Liver (tissue), 9 donors: ENCODE results near the gene EHD2. TPM values are rescaled to one million over a fixed set of nuclear protein-coding genes. Genes with fewer than 3 reads are reported as not detected.
A peak's percentile ranks its signal among the peaks of the same experiment; 100 is the strongest.
"Not testable (repeated sequence)": the region's sequence is repeated elsewhere in the genome, so short reads cannot be mapped to it uniquely, and the experiment has no call there.

Source experiments
- DNase-seq: peaks from one replicate; pipeline ENCODE4 v3.0.0-alpha.2; 2017; ENCODE audit warnings: low spot score
- H3K27ac ChIP-seq, 2 donors: one replicate each; pipeline ENCODE4 v1.7.0; 2013; ENCODE audit warnings: inconsistent platforms in 2 of 2, low read length in 2 of 2, control low read depth in 1 of 2, low read depth in 1 of 2, mild to moderate bottlenecking in 1 of 2
- H3K27me3 ChIP-seq, 4 donors: one replicate each; pipeline versions ENCODE4 v1.6.1 to v1.7.0; 2013; ENCODE audit warnings: low read length in 3 of 4, inconsistent platforms in 1 of 4, mild to moderate bottlenecking in 1 of 4, moderate library complexity in 1 of 4; ENCODE audit not compliant: control insufficient read depth in 4 of 4, insufficient read depth in 4 of 4
- H3K36me3 ChIP-seq, 4 donors: one replicate each; pipeline versions ENCODE4 v1.6.1 to v1.7.0; 2013; ENCODE audit warnings: low read length in 3 of 4, mild to moderate bottlenecking in 3 of 4, low read depth in 1 of 4, moderate library complexity in 1 of 4; ENCODE audit not compliant: control insufficient read depth in 4 of 4, insufficient read depth in 3 of 4
- H3K4me1 ChIP-seq, 4 donors: one replicate each; pipeline versions ENCODE4 v1.6.1 to v1.7.0; 2013; ENCODE audit warnings: low read length in 3 of 4, mild to moderate bottlenecking in 3 of 4, moderate library complexity in 1 of 4; ENCODE audit not compliant: control insufficient read depth in 4 of 4, insufficient read depth in 4 of 4
- H3K4me3 ChIP-seq, 3 donors: one replicate each; pipeline versions ENCODE4 v1.6.1 to v1.7.0; 2013; ENCODE audit warnings: low read length in 3 of 3, control low read depth in 1 of 3, low read depth in 1 of 3, mild to moderate bottlenecking in 1 of 3
- H3K9ac ChIP-seq, 2 donors: one replicate each; pipeline ENCODE4 v1.7.0; 2013; ENCODE audit warnings: low read length in 2 of 2, mild to moderate bottlenecking in 2 of 2, moderate library complexity in 2 of 2, control low read depth in 1 of 2, low read depth in 1 of 2
- H3K9me3 ChIP-seq, 4 donors: one replicate each; pipeline versions ENCODE4 v1.6.1 to v1.7.0; 2013; ENCODE audit warnings: low read length in 3 of 4; ENCODE audit not compliant: control insufficient read depth in 4 of 4
- ATF3 ChIP-seq: IDR thresholded peaks from 2 replicates; pipeline ENCODE4 v1.6.1; 2016; ENCODE audit warnings: antibody characterized with exemption
- CTCF ChIP-seq: fragments of 150-350 bp; IDR thresholded peaks from 2 replicates; pipeline ENCODE4 v1.5.1; 2017; ENCODE audit warnings: improper control_type of control experiment, low read depth, low read length; ENCODE audit not compliant: missing input control
- EGR1 ChIP-seq, 2 donors: IDR thresholded peaks; 2 replicates each; pipeline ENCODE4 v1.6.1; 2016 to 2018; ENCODE audit warnings: antibody characterized with exemption in 2 of 2, low read depth in 2 of 2
- FOXA2 ChIP-seq: IDR thresholded peaks from 2 replicates; pipeline ENCODE4 v1.6.1; 2016; ENCODE audit warnings: antibody characterized with exemption
- GABPA ChIP-seq, 2 donors: IDR thresholded peaks in 1 of 2; conservative IDR thresholded peaks in 1 of 2; 2 replicates each; pipeline ENCODE4 v1.6.1; 2016; ENCODE audit warnings: antibody characterized with exemption in 2 of 2, mild to moderate bottlenecking in 1 of 2, moderate library complexity in 1 of 2
- HNF4A ChIP-seq, 2 donors: conservative IDR thresholded peaks; 2 replicates each; pipeline ENCODE4 v1.6.1; 2016; ENCODE audit warnings: antibody characterized with exemption in 2 of 2, mild to moderate bottlenecking in 2 of 2
- HNF4G ChIP-seq: IDR thresholded peaks from 2 replicates; pipeline ENCODE4 v1.6.1; 2016; ENCODE audit warnings: antibody characterized with exemption
- JUND ChIP-seq, 2 donors: IDR thresholded peaks; 2 replicates each; pipeline ENCODE4 v1.6.1; 2016; ENCODE audit warnings: antibody characterized with exemption in 2 of 2
- MAX ChIP-seq: IDR thresholded peaks from 2 replicates; pipeline ENCODE4 v1.6.1; 2016; ENCODE audit warnings: antibody characterized with exemption
- NR2F2 ChIP-seq: IDR thresholded peaks from 2 replicates; pipeline ENCODE4 v1.6.1; 2016; ENCODE audit warnings: antibody characterized with exemption
- RAD21 ChIP-seq, 2 donors: IDR thresholded peaks; 2 replicates each; pipeline ENCODE4 v1.6.1; 2016; ENCODE audit warnings: antibody characterized with exemption in 2 of 2, mild to moderate bottlenecking in 2 of 2
- REST ChIP-seq: IDR thresholded peaks from 2 replicates; pipeline ENCODE4 v1.6.1; 2016; ENCODE audit warnings: antibody characterized with exemption, mild to moderate bottlenecking
- RXRA ChIP-seq, 2 donors: IDR thresholded peaks; 2 replicates each; pipeline ENCODE4 v1.6.1; 2017 to 2018; ENCODE audit warnings: antibody characterized with exemption in 2 of 2, mild to moderate bottlenecking in 1 of 2
- SP1 ChIP-seq: IDR thresholded peaks from 2 replicates; pipeline ENCODE4 v1.6.1; 2018; ENCODE audit warnings: antibody characterized with exemption, mild to moderate bottlenecking
- TAF1 ChIP-seq: conservative IDR thresholded peaks from 2 replicates; pipeline ENCODE4 v1.6.1; 2016; ENCODE audit warnings: antibody characterized with exemption, mild to moderate bottlenecking
- YY1 ChIP-seq: IDR thresholded peaks from 2 replicates; pipeline ENCODE4 v1.6.1; 2016; ENCODE audit warnings: antibody characterized with exemption, mild to moderate bottlenecking
- ZBTB33 ChIP-seq: IDR thresholded peaks from 2 replicates; pipeline ENCODE4 v1.6.1; 2016; ENCODE audit warnings: antibody characterized with exemption
- WGBS: extraction: QIAGEN DNeasy Blood & Tissue Kit; methylation state at CpG from one replicate; pipeline ENCODE4 v1.1.7; 2013; 5-methylcytosine and 5-hydroxymethylcytosine counted together
- polyA plus RNA-seq, 2 donors: library from polyadenylated mRNA; stranded (reverse) in 1 of 2; unstranded in 1 of 2; fragments of 200-250 nt in 1 of 2; fragments of >200 nt in 1 of 2; fragmentation: Nextera tagmentation in 1 of 2; extraction: Ambion mirVana in 1 of 2; gene quantifications; one replicate each; pipeline versions ENCODE4 v1.2.1 to v1.2.3, GENCODE V29; 2013 to 2015
- total RNA-seq, 2 donors: library from RNA; depleted of rRNA; stranded (reverse); fragments of >200 nt; gene quantifications; one replicate each; pipeline ENCODE4 v1.2.3, GENCODE V29; 2014
- donor health status: healthy.
- donor health status: healthy.
- donor health status: healthy.
- donor health status: healthy.
- donor health status: healthy.

Gene EHD2
- total and polyA plus RNA-seq, 4 donors = 3.2 to 7.9 (median 5.8) TPM

- H3K36me3 ChIP-seq, H3K4me3 ChIP-seq, H3K27ac ChIP-seq, DNase-seq, H3K9ac ChIP-seq, H3K4me1 ChIP-seq, H3K27me3 ChIP-seq, H3K9me3 ChIP-seq: not testable (repeated sequence)
These were observed 1.6 kb downstream of the EHD2 start for GRCh38 chr19:47714855-47715254.

- no peaks in the 10 kb centered on the region for H3K9me3 ChIP-seq
- H3K4me3 ChIP-seq = no peak overlapping the region
- H3K27ac ChIP-seq = peak overlapping the region in 1 of 2 donors; percentile 12
- peaks cover 0 to 2% (median 0%) of the 10 kb centered on the region in 4 donors for H3K27me3 ChIP-seq
- 83% methylated on average over 32 of the region's 32 CpGs for WGBS
- TF ChIP-seq HNF4A (conservative IDR thresholded peaks at IDR 0.05) (no peak), RAD21 (IDR thresholded peaks at IDR 0.05) (no peak), GABPA (IDR thresholded peaks at IDR 0.05 in 1 of 2, conservative IDR thresholded peaks at IDR 0.05 in 1 of 2) (no peak), SP1 (no peak), ATF3 (no peak), EGR1 (IDR thresholded peaks at IDR 0.05; ENCODE audit: low read depth in 2 of 2) (no peak), FOXA2 (no peak), CTCF (no peak), MAX (no peak), JUND (IDR thresholded peaks at IDR 0.05) (no peak), NR2F2 (no peak), HNF4G (no peak), REST (no peak), YY1 (no peak), ZBTB33 (no peak), RXRA (IDR thresholded peaks at IDR 0.05) (no peak), TAF1 (no peak)
- peaks cover 0 to 3% (median 0%) of the 10 kb centered on the region in 4 donors for H3K36me3 ChIP-seq
- no peak overlapping the region for H3K9ac ChIP-seq
- no peak for DNase-seq
- peaks cover 0 to 4% (median 3%) of the 10 kb centered on the region in 4 donors for H3K4me1 ChIP-seq
These were observed 3.2 kb downstream of the EHD2 start for GRCh38 chr19:47716270-47716937.

- DNase-seq, H3K9me3 ChIP-seq, H3K36me3 ChIP-seq, H3K4me1 ChIP-seq, H3K9ac ChIP-seq, H3K4me3 ChIP-seq, H3K27me3 ChIP-seq: not testable (repeated sequence)
- H3K27ac ChIP-seq = peak overlapping the region; percentile 65 to 66
- 79% methylated on average over 11 of the region's 11 CpGs for WGBS
These were observed 5.3 kb downstream of the EHD2 start for GRCh38 chr19:47718415-47719046.
